HT1080 (cell line): ENCODE data around the gene SLC18A3. TPM values are rescaled to one million over a fixed set of nuclear protein-coding genes. Genes with fewer than 3 reads are reported as not detected.

Experiments used
- DNase-seq: peaks from one replicate; pipeline ENCODE4 v3.0.0-alpha.2; 2015; ENCODE audit warnings: low read depth
- total RNA-seq: library from RNA; depleted of rRNA; stranded (reverse); fragments of >200 nt; shearing (Covaris generic); gene quantifications from 2 replicates; pipeline ENCODE4 v1.2.3, GENCODE V29; 2014; rRNA removed

Gene SLC18A3
- total RNA-seq, 1 experiment from 2014 or later, result not detected

DNA sequence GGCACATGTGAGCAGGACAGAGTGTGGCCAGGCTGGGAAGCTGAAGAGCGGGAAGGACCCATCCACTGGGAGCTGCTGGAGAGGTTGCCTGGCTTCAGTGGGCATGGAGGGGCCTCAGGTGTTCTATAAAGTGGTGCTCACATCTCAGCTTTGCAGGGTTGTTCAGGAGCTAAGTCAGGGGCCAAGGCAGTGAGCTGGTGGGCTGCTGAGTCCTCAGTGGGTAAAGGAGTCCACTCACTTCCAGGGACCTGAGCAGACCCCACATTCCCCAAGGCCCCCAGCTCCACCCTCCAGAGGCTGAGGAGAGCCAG, 40.6 kb downstream of the SLC18A3 start:
- no peak for DNase-seq

- DNase-seq, result no peak
These were observed 41.1 kb downstream of the SLC18A3 start for GRCh38 chr10:49651039-49651835.

DNA sequence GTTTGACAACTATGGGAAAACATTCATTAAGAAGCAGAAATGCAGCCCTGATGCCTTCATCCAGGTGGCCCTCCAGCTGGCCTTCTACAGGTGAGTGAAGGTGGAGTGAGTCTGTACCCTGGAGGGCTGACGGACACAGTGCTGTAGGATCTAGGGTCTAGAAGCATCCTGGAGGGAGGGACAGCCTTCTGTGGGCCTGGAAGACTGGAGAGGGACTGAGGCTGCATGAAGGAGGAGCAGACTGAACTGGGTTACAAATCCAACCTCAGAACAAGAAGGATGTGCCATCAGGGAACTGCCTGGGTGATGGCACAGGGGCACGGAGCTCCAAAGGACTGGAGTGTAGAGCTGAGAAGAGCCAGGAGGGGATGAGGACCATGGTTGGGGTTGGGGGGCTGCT, 41.8 kb downstream of the SLC18A3 start:
- no peak for DNase-seq

- no peak for DNase-seq
These were observed 42.5 kb downstream of the SLC18A3 start for GRCh38 chr10:49652421-49653272.

- no peak for DNase-seq
These were observed 43.3 kb downstream of the SLC18A3 start for GRCh38 chr10:49653273-49653929.

DNA sequence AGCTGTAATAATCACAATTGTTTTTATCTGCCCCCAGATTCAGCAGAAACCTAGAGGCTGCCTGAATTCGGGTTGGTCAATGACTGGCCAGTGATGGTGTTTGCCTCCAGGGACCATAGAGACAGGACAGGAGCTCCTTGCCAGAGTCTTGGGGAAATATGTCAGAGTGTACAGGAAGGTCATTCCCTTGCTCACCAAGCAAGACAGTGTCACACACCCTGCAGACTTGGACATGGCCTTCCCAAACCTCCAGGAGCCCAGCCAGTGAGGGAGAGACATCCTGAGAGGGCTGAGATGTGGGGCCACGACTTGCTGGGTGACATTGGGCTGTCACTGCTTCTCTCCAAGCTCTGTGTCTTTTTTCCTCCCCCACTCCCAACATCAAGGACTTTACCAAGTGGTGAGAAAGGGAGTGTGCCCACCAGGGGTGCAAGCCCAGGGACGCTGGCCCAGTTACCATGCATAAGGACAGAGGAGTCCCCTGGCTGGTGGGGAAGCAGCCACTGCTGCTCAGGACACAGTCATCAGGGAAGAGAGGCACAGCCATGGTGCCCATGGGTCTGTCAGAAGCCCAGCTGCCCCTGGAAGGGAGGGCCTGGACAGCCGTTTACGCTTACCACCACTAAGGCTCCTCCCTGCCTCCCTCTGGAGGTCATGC, 44.1 kb downstream of the SLC18A3 start:
- no peak for DNase-seq

- DNase-seq, result no peak
These were observed 45.0 kb downstream of the SLC18A3 start for GRCh38 chr10:49655099-49655498.

- no peak for DNase-seq
These were observed 46.9 kb downstream of the SLC18A3 start for GRCh38 chr10:49656845-49657493.

DNA sequence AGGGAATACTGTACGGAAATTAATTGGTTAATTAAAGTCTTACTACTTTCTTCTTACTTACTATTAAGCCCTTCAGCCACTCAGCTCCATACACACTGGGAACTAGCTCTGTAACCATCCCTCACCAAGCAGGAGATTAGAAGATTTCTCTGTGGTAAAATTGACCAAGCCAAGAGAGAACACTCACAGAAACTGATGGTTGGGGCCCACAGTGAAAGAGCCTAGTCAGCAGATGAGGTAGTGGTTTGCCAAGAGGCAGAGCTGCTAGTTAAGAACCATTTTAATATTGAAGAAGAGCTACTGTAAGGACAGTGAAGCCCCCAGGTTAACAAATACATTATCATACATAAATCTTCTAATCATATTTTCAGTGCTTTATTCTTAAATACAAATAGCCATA, 47.5 kb downstream of the SLC18A3 start:
- DNase-seq, result no peak

DNA sequence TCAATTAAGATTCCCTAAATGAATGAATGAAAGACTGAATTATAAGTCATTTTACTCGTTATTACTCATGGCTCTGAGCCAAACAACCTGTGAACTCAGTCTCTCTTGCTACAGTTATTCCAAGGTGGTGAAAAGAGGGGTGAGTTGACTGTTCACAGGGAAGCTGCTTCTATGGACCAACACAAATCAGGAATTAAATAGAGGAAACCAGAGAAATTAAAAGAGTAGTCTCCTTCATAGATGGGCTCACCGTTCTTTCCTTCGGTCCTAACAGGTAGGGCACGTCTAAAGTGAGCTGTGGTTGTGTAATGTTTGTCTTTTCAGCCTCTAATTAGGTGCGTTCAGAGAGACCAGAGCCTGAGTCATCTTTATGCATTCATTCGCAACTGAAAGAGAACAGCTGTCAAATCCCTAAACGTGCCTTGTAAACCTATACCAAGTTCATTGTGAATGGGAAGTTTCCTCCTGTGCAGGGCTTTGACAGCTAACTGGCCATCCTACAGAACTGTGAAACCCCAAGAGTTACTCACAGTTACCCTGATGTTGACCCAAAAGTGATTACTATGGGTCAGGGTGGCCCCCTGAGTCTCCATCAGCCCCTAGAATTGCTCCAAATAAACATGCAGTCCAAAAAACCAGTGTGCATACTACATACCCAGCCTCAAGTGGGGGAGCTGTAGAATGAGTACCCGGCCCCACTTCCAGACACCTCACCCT, 51.2 kb downstream of the SLC18A3 start:
- no peak for DNase-seq

Other genes starting within 250 kb of the SLC18A3 start
- gene DRGX, start 214.2 kb upstream of the SLC18A3 start, total RNA-seq, result not detected in 2 replicates
- gene ERCC6, start 71.2 kb upstream of the SLC18A3 start, total RNA-seq, result 9.3 and 10.4 TPM in 2 replicates
- not detected in 2 replicates for gene CHAT, start 3.7 kb downstream of the SLC18A3 start, total RNA-seq
- gene C10orf53, start 69.3 kb downstream of the SLC18A3 start, total RNA-seq, result not detected in 2 replicates
- gene OGDHL, start 152.0 kb downstream of the SLC18A3 start, total RNA-seq, result 9.5 and 10.7 TPM in 2 replicates